Measurements from ENCODE around the gene RXRA. TPM values are rescaled to one million over a fixed set of nuclear protein-coding genes. Genes with fewer than 3 reads are reported as not detected.
A peak's percentile ranks its signal among the peaks of the same experiment; 100 is the strongest.

The RXRA gene
- total RNA-seq, 4 donors from 2014 or later, result 53.5 to 61.5 (median 56.5) TPM

GRCh38 chr9:134327671-134328231 lies 1.5 kb downstream of the RXRA start:
- no peak for TF ChIP-seq EP300 (IDR thresholded peaks at IDR 0.05)
- TF ChIP-seq, protein P1, sequence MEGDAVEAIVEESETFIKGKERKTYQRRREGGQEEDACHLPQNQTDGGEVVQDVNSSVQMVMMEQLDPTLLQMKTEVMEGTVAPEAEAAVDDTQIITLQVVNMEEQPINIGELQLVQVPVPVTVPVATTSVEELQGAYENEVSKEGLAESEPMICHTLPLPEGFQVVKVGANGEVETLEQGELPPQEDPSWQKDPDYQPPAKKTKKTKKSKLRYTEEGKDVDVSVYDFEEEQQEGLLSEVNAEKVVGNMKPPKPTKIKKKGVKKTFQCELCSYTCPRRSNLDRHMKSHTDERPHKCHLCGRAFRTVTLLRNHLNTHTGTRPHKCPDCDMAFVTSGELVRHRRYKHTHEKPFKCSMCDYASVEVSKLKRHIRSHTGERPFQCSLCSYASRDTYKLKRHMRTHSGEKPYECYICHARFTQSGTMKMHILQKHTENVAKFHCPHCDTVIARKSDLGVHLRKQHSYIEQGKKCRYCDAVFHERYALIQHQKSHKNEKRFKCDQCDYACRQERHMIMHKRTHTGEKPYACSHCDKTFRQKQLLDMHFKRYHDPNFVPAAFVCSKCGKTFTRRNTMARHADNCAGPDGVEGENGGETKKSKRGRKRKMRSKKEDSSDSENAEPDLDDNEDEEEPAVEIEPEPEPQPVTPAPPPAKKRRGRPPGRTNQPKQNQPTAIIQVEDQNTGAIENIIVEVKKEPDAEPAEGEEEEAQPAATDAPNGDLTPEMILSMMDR (IDR thresholded peaks at IDR 0.05), result no peak
- TF ChIP-seq POLR2A (IDR thresholded peaks at IDR 0.05), result no peak
- Histone ChIP-seq H3K27me3 (no peaks in the 10 kb centered on the region), H3K27ac (peak overlapping the region; percentile 88 to 95 (median 94)), H3K9me3 (no peaks in the 10 kb centered on the region), H3K4me1 (peaks cover 0 to 81% (median 63%) of the 10 kb centered on the region in 4 donors), H3K36me3 (no peaks in the 10 kb centered on the region), H3K4me3 (peak overlapping the region; percentile 70 to 91 (median 82))
- no peak for DNase-seq (ENCODE audit: low spot score in 2 of 2)
- 33 to 44% methylated on average over 9 to 10 of the region's 10 CpGs for WGBS, 2 donors

GRCh38 chr9:134328341-134328840 lies 2.1 kb downstream of the RXRA start:
- no peak for TF ChIP-seq EP300 (IDR thresholded peaks at IDR 0.05)
- no peak for TF ChIP-seq POLR2A (IDR thresholded peaks at IDR 0.05)
- TF ChIP-seq, protein P1 (IDR thresholded peaks at IDR 0.05), result no peak
- Histone ChIP-seq H3K9me3 (no peaks in the 10 kb centered on the region), H3K4me1 (peaks cover 0 to 81% (median 68%) of the 10 kb centered on the region in 4 donors), H3K36me3 (no peaks in the 10 kb centered on the region), H3K4me3 (peak overlapping the region; percentile 70 to 91 (median 82)), H3K27ac (peak overlapping the region; percentile 88 to 95 (median 94)), H3K27me3 (no peaks in the 10 kb centered on the region)
- 19 to 21% methylated on average over 12 to 16 of the region's 16 CpGs for WGBS, 2 donors
- no peak for DNase-seq (ENCODE audit: low spot score in 2 of 2)

GRCh38 chr9:134328841-134329575 lies 2.8 kb downstream of the RXRA start:
- Histone ChIP-seq H3K36me3 (no peaks in the 10 kb centered on the region), H3K9me3 (no peaks in the 10 kb centered on the region), H3K27me3 (no peaks in the 10 kb centered on the region), H3K4me1 (peaks cover 0 to 81% (median 68%) of the 10 kb centered on the region in 4 donors), H3K27ac (peak overlapping the region; percentile 88 to 95 (median 94)), H3K4me3 (peak overlapping the region; percentile 70 to 91 (median 82))
- TF ChIP-seq, protein P1 (IDR thresholded peaks at IDR 0.05), result peak in 2 of 5 experiments; percentile 6 to 28
- peak; percentile 39 to 75 for TF ChIP-seq EP300 (IDR thresholded peaks at IDR 0.05)
- TF ChIP-seq POLR2A (IDR thresholded peaks at IDR 0.05), result peak in 1 of 2 donors; percentile 54
- WGBS, 2 donors, result 7% methylated on average over 23 to 28 of the region's 31 CpGs
- DNase-seq (ENCODE audit: low spot score in 2 of 2), result peak in 1 of 2 donors; percentile 52

DNA sequence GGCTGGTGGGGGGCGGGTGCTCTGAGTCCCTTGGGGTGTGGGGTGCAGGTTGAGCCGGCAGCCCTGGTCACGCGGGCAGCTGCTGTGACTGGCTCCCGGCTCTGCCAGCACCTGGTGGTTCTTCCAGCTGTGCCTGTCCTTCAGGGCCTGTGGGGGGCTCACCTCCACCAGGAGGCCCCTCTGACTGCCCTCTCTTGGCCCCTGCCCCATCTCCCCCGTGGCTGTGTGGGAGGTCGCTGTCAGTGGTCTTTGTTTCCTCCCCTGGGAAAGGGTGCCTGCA lies 3.3 kb downstream of the RXRA start:
- TF ChIP-seq EP300 (IDR thresholded peaks at IDR 0.05), result no peak
- no peak for TF ChIP-seq POLR2A (IDR thresholded peaks at IDR 0.05)
- no peaks in the 10 kb centered on the region for H3K27me3 ChIP-seq
- no peaks in the 10 kb centered on the region for H3K36me3 ChIP-seq
- peak overlapping the region; percentile 70 to 91 (median 82) for H3K4me3 ChIP-seq
- no peaks in the 10 kb centered on the region for H3K9me3 ChIP-seq
- DNase-seq (ENCODE audit: low spot score in 2 of 2), result no peak
- 29% methylated on average over 7 of the region's 7 CpGs; no CpG with 5 or more reads in 1 of the 2 donors for WGBS, 2 donors
- peaks cover 0 to 81% (median 67%) of the 10 kb centered on the region in 4 donors for H3K4me1 ChIP-seq
- peak overlapping the region; percentile 88 to 95 (median 94) for H3K27ac ChIP-seq

DNA sequence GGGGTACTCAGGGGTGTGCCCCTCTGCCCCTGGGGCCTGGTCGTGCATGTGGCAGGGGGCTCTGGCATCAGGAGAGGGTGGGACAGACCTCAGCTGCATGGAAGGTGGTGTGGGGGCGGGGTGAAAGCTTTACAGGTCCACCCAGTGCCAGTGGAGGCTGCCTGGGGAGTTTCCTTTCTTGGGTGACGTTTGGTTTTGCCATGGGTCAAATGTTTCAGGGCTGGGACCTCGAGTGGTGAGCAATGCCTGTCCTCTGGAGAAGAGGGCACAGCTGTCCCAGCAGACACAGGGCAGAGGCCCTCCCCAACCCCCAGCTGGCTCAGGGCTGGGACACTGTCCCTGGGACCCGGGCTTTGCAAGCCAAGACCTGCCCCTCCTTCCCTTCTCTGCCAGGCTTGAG lies 3.6 kb downstream of the RXRA start:
- 24 to 37% methylated on average over 5 of the region's 5 CpGs for WGBS, 2 donors
- Histone ChIP-seq H3K27ac (peak overlapping the region; percentile 88 to 95 (median 94)), H3K9me3 (no peaks in the 10 kb centered on the region), H3K36me3 (no peaks in the 10 kb centered on the region), H3K4me3 (peak overlapping the region; percentile 70 to 91 (median 82)), H3K4me1 (peaks cover 0 to 81% (median 67%) of the 10 kb centered on the region in 4 donors), H3K27me3 (no peaks in the 10 kb centered on the region)
- DNase-seq (ENCODE audit: low spot score in 2 of 2), result no peak
- TF ChIP-seq POLR2A (IDR thresholded peaks at IDR 0.05) (no peak), EP300 (IDR thresholded peaks at IDR 0.05) (no peak)
- TF ChIP-seq, protein P1 (IDR thresholded peaks at IDR 0.05), result no peak

All from tibial nerve (tissue), 4 donors.